Ishikawa (cell line): ENCODE results near the gene DAB1.

Experiments
- FOXM1 ChIP-seq: IDR thresholded peaks from 2 replicates; pipeline ENCODE4 v1.6.1; 2012; ENCODE audit warnings: low read depth, borderline replicate concordance
- MAX ChIP-seq: IDR thresholded peaks from 2 replicates; pipeline ENCODE4 v1.6.1; 2012
- TEAD4 ChIP-seq: IDR thresholded peaks from 2 replicates; pipeline ENCODE4 v1.6.1; 2012

DNA sequence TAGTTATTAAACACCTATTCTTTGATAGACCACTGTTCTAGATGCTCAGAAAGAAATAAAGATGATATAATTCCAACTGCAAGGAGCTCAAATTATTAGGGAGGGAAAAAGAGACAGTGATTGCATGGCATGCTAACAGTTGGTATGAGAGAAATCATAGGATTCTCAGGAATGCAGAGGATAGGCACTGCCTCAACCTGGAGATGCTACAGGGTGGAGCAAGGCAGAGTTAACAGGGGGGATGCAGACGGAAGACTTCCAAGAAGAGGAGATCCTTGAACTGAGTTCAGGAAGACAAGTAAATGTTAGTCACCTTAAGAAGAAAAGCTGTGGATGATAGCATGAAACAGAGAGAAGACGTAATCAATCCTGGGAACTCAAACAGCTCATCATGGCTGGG lies 123.7 kb downstream of the DAB1 start:
- TF ChIP-seq MAX (no peak), FOXM1 (no peak), TEAD4 (no peak)
